Neutrophil (primary cell): ENCODE measurements around the gene PLP2.

Source experiments
- H3K27ac ChIP-seq: fragments of 200-600 bp; sonication (generic); 2 replicates; pipeline ENCODE4 v1.5.1; 2016; ENCODE audit warnings: mild to moderate bottlenecking, moderate library complexity
- H3K27me3 ChIP-seq: fragments of 200-600 bp; sonication (generic); 2 replicates; pipeline ENCODE4 v1.6.0; 2016; ENCODE audit warnings: mild to moderate bottlenecking
- H3K36me3 ChIP-seq: fragments of 200-600 bp; sonication (generic); 2 replicates; pipeline ENCODE4 v1.5.1; 2017
- H3K4me1 ChIP-seq, 2 experiments: fragments of 200-600 bp in 1 of 2; sonication (generic) in 1 of 2; 1 replicate in 1 of 2; 2 replicates in 1 of 2; pipeline versions ENCODE4 v1.5.1 to v1.6.1; 2013 to 2016; ENCODE audit warnings: low read depth in 1 of 2, low read length in 1 of 2, mild to moderate bottlenecking in 1 of 2, moderate library complexity in 1 of 2; ENCODE audit not compliant: control insufficient read depth in 1 of 2, insufficient read depth in 1 of 2
- H3K4me3 ChIP-seq, 2 experiments: fragments of 200-600 bp in 1 of 2; sonication (generic) in 1 of 2; 1 replicate in 1 of 2; 2 replicates in 1 of 2; pipeline ENCODE4 v1.5.1; 2013 to 2016; ENCODE audit warnings: low read depth in 1 of 2, low read length in 1 of 2, mild to moderate bottlenecking in 1 of 2, moderate library complexity in 1 of 2
- H3K9me3 ChIP-seq: fragments of 200-600 bp; sonication (generic); 2 replicates; pipeline ENCODE4 v1.5.1; 2016
- TF ChIP-seq, protein P1 (sequence below): fragments of 200-600 bp; sonication (generic); IDR thresholded peaks from 2 replicates; pipeline ENCODE4 v1.5.1; 2016; ENCODE audit warnings: antibody characterized with exemption

PLP2 gene

DNA sequence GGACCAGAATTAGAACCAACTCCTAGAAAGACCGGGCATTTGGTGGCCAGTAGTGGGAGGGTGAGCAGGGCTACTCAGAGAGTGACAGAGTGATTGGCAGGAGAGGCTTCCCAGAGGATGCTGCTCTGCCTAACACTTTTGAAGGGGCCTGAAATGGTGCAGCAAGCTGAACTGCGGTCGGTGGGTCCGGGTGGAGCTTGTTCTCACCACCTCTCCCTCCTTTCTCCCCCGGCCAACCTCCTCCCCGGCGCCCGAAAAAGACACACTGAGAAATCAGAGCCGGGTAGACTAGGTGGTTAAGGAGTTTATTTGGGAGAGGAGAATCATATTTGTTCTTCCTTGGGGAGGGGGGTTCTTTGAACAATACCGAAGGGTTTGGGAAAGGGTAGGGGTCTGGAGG is 15.8 kb downstream of the PLP2 start:
- H3K36me3 ChIP-seq = peaks cover 5% of the 10 kb centered on the region
- H3K27me3 ChIP-seq = no peaks in the 10 kb centered on the region
- no peaks in the 10 kb centered on the region for H3K9me3 ChIP-seq
- H3K4me3 ChIP-seq = no peak overlapping the region
- peak overlapping the region; percentile 90 for H3K27ac ChIP-seq
- TF ChIP-seq, protein P1, sequence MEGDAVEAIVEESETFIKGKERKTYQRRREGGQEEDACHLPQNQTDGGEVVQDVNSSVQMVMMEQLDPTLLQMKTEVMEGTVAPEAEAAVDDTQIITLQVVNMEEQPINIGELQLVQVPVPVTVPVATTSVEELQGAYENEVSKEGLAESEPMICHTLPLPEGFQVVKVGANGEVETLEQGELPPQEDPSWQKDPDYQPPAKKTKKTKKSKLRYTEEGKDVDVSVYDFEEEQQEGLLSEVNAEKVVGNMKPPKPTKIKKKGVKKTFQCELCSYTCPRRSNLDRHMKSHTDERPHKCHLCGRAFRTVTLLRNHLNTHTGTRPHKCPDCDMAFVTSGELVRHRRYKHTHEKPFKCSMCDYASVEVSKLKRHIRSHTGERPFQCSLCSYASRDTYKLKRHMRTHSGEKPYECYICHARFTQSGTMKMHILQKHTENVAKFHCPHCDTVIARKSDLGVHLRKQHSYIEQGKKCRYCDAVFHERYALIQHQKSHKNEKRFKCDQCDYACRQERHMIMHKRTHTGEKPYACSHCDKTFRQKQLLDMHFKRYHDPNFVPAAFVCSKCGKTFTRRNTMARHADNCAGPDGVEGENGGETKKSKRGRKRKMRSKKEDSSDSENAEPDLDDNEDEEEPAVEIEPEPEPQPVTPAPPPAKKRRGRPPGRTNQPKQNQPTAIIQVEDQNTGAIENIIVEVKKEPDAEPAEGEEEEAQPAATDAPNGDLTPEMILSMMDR = no peak
- H3K4me1 ChIP-seq = peaks cover 43 to 51% of the 10 kb centered on the region in 2 experiments

DNA sequence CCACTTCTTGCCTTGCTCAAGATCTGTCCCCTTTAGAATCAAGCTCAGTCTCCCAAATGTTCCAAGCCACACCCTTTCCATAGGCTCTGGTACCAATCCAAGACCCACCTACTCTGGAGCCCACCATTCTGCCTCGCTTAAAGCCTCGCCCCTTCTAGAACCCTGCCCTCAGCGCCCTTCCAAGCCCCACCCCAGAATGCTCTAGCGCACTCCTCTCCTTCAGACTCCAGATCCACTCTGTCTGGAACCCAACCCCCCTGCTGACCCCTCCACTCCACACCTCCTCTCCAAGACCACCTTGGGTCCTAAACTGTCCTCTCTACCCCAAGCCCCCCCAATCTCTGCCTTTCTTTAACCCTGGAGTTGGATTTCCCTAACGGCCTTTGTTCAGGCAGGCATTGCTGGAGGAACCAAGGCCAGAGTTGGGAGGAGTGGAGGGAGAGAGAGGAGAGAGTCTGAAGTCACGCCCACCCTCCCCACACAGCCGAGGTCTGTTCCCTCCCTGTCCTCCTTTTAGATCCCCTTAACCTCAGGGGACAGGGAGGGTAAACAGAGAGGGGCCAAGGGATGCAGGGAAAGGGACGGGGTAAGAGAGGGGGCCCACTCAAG is 16.9 kb downstream of the PLP2 start:
- TF ChIP-seq, protein P1 = no peak
- Histone ChIP-seq H3K9me3 (no peaks in the 10 kb centered on the region), H3K36me3 (no peaks in the 10 kb centered on the region), H3K27me3 (no peaks in the 10 kb centered on the region), H3K27ac (peak overlapping the region; percentile 90), H3K4me1 (peaks cover 43 to 51% of the 10 kb centered on the region in 2 experiments), H3K4me3 (no peak overlapping the region)

- Histone ChIP-seq H3K27ac (peak overlapping the region; percentile 90), H3K4me3 (no peak overlapping the region), H3K36me3 (no peaks in the 10 kb centered on the region), H3K27me3 (no peaks in the 10 kb centered on the region), H3K4me1 (peaks cover 37 to 49% of the 10 kb centered on the region in 2 experiments), H3K9me3 (no peaks in the 10 kb centered on the region)
- TF ChIP-seq, protein P1 = no peak
These were observed 17.9 kb downstream of the PLP2 start for GRCh38 chrX:49189606-49190005.

DNA sequence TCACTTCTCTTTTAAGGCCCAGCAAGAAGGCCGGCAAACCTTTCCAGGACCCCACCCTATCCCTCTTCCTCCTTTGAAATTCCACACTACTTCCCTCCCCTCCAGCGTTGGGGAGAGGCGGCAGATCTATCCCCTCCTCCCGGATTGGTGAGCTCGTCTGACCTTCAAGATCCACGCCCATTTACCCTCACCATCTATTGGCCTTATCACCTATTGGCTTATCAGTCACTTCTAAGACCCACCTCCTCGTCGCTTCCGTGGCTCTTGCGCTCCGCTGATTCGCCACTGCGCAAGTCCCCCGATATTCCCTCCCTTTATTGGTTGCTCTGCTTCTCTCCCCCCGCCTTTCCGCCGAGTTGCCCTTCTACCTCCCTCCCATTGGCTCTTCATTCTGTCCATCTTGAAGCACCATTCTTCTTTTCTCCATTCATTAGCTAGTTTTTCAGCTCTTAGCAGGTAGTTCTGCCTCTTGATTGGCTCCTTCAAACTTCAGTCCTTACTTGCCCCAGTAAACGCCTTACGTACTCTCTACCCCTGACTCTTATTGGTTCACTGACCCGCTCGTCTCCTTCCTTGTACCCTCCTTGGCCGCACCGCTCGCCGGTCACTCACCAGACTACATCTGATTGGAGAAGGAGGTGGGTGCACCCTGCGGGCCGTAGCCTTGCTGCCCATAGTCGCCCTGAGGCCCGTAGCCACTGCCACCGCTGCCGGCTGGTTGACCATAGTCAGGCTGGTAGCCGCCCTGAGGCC is 19.3 kb downstream of the PLP2 start:
- Histone ChIP-seq H3K4me1 (peaks cover 27 to 35% of the 10 kb centered on the region in 2 experiments), H3K27me3 (no peaks in the 10 kb centered on the region), H3K4me3 (peak overlapping the region; percentile 71 to 72), H3K36me3 (no peaks in the 10 kb centered on the region), H3K27ac (peak overlapping the region; percentile 90), H3K9me3 (no peaks in the 10 kb centered on the region)
- TF ChIP-seq, protein P1 = peak; percentile 41

GRCh38 chrX:49191574-49192011 is 19.9 kb downstream of the PLP2 start:
- H3K4me1 ChIP-seq = peaks cover 21 to 31% of the 10 kb centered on the region in 2 experiments
- no peaks in the 10 kb centered on the region for H3K36me3 ChIP-seq
- no peaks in the 10 kb centered on the region for H3K9me3 ChIP-seq
- peak overlapping the region; percentile 71 to 72 for H3K4me3 ChIP-seq
- H3K27ac ChIP-seq = peak overlapping the region; percentile 90
- TF ChIP-seq, protein P1 = no peak
- H3K27me3 ChIP-seq = no peaks in the 10 kb centered on the region
